ENCODE data around the gene PJVK. TPM values are rescaled to one million over a fixed set of nuclear protein-coding genes. Genes with fewer than 3 reads are reported as not detected.

Gene PJVK
- total and polyA plus RNA-seq, 7 experiments from 2014 or later = 0.44 to 6.3 (median 3.1) TPM

GRCh38 chr2:178485356-178485755, 34.2 kb downstream of the PJVK start:
- no peak for ATAC-seq
- H3K4me3 ChIP-seq (ENCODE audit: low read length) = no peak overlapping the region
- H3K4me3 Mint-ChIP-seq = no peak overlapping the region
- ChIA-PET CTCF (no interaction called here), POLR2A (no interaction called here)
- no peaks in the 10 kb centered on the region for H3K9me3 Mint-ChIP-seq
- peak overlapping the region in 1 of 9 donors; percentile 18 for H3K27ac Mint-ChIP-seq
- no peaks in the 10 kb centered on the region for H3K27me3 Mint-ChIP-seq
- DNase-seq = no peak
- peaks cover 46 to 74% (median 69%) of the 10 kb centered on the region in 7 donors for H3K4me1 Mint-ChIP-seq
- peaks cover 12 to 18% of the 10 kb centered on the region in 2 donors for H3K4me1 ChIP-seq (ENCODE audit: control insufficient read depth in 2 of 2, insufficient read depth in 2 of 2, low read length in 2 of 2)
- H3K36me3 ChIP-seq (ENCODE audit: control insufficient read depth in 2 of 3, insufficient read depth in 3 of 3, low read length in 3 of 3) = peaks cover 0 to 10% (median 0%) of the 10 kb centered on the region in 3 experiments
- no peak overlapping the region for H3K27ac ChIP-seq (ENCODE audit: low read depth, low read length)
- no peaks in the 10 kb centered on the region for H3K27me3 ChIP-seq (ENCODE audit: control insufficient read depth in 2 of 2, insufficient read depth in 2 of 2, low read length in 2 of 2)
- intact Hi-C loops (cut with micrococcal nuclease) = no loop called here
- peaks cover 17 to 40% (median 32%) of the 10 kb centered on the region in 5 donors for H3K36me3 Mint-ChIP-seq
- H3K9me3 ChIP-seq (ENCODE audit: control insufficient read depth in 2 of 3, low read length in 3 of 3) = no peaks in the 10 kb centered on the region

DNA sequence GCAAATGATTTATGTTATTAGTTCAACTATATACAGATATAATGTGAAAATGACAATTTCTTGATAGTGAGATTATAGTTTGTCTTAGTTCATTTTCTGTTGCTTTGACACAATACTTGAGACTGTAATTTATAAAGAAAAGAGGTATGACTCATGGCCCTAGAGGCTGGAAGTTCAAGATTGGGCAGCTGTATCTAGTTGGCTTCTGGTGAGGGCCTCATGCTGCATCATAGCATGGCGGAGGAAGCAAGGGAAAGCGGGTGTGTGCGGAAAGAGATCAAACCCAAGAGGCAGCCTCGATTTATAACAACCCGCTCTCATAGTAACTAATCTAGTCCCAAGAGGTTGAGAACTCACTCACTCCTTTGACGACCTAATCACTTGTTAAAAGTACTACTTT, 40.4 kb downstream of the PJVK start:
- no peaks in the 10 kb centered on the region for H3K9me3 Mint-ChIP-seq
- POLR2A ChIA-PET = interaction anchor here (1.2 kb wide), 1 partner anchor 32 kb away, joined by 3 read pairs; no protein-coding TSS in a partner anchor
- Histone ChIP-seq H3K27ac (ENCODE audit: low read depth, low read length) (no peak overlapping the region), H3K27me3 (ENCODE audit: control insufficient read depth in 2 of 2, insufficient read depth in 2 of 2, low read length in 2 of 2) (no peaks in the 10 kb centered on the region), H3K9me3 (ENCODE audit: control insufficient read depth in 2 of 3, low read length in 3 of 3) (no peaks in the 10 kb centered on the region), H3K4me3 (ENCODE audit: low read length) (no peak overlapping the region), H3K36me3 (ENCODE audit: control insufficient read depth in 2 of 3, insufficient read depth in 3 of 3, low read length in 3 of 3) (peaks cover 17 to 49% (median 18%) of the 10 kb centered on the region in 3 experiments), H3K4me1 (ENCODE audit: control insufficient read depth in 2 of 2, insufficient read depth in 2 of 2, low read length in 2 of 2) (no peaks in the 10 kb centered on the region)
- DNase-seq = no peak
- H3K36me3 Mint-ChIP-seq = peaks cover 20 to 71% (median 48%) of the 10 kb centered on the region in 5 donors
- intact Hi-C loops (cut with micrococcal nuclease) = no loop called here
- no peaks in the 10 kb centered on the region for H3K27me3 Mint-ChIP-seq
- ATAC-seq = no peak
- CTCF ChIA-PET = interaction anchor here (0.7 kb wide), 1 partner anchor 9 kb away, joined by 3 read pairs; no protein-coding TSS in a partner anchor
- peak overlapping the region in 1 of 9 donors; percentile 51 for H3K27ac Mint-ChIP-seq
- H3K4me3 Mint-ChIP-seq = no peak overlapping the region
- peaks cover 18 to 36% (median 23%) of the 10 kb centered on the region in 7 donors for H3K4me1 Mint-ChIP-seq

DNA sequence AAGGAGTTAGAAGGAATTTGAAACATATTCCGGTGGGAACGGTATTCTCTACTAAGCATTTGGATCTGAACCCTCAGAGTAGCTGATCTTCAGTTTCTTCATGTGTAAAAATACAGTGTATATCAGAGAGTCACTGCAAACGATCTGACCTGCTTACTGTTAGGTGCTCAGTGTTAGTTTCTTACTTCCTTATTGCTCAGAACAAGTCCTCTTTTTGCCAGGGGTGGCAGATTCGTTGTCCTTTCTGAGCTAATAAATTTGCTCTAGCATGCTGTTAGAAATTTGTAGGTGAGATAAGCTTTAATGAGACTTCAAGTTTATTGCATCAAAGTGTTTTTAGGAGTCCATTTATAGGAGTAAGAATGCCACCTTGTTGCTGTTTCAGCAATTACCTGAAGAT, 44.9 kb downstream of the PJVK start:
- DNase-seq (no peak), ATAC-seq (no peak)
- Histone ChIP-seq H3K27me3 (ENCODE audit: control insufficient read depth in 2 of 2, insufficient read depth in 2 of 2, low read length in 2 of 2) (no peaks in the 10 kb centered on the region), H3K27ac (ENCODE audit: low read depth, low read length) (no peak overlapping the region), H3K36me3 (ENCODE audit: control insufficient read depth in 2 of 3, insufficient read depth in 3 of 3, low read length in 3 of 3) (peaks cover 25 to 59% (median 27%) of the 10 kb centered on the region in 3 experiments), H3K9me3 (ENCODE audit: control insufficient read depth in 2 of 3, low read length in 3 of 3) (no peaks in the 10 kb centered on the region), H3K4me3 (ENCODE audit: low read length) (no peak overlapping the region), H3K4me1 (ENCODE audit: control insufficient read depth in 2 of 2, insufficient read depth in 2 of 2, low read length in 2 of 2) (no peaks in the 10 kb centered on the region)
- Mint-ChIP-seq H3K4me1 (peaks cover 0 to 14% (median 0%) of the 10 kb centered on the region in 7 donors), H3K9me3 (no peaks in the 10 kb centered on the region), H3K27ac (no peak overlapping the region), H3K27me3 (no peaks in the 10 kb centered on the region), H3K36me3 (peaks cover 19 to 53% (median 37%) of the 10 kb centered on the region in 5 donors), H3K4me3 (no peak overlapping the region)
- CTCF ChIA-PET = interaction anchor here (1.1 kb wide), 1 partner anchor 30 kb away, joined by 4 read pairs; no protein-coding TSS in a partner anchor
- POLR2A ChIA-PET = no interaction called here
- intact Hi-C loops (cut with micrococcal nuclease) = loop anchor here in 1 of 2 donors (1.0 kb wide), 1 partner anchor 99 kb away; no protein-coding TSS in a partner anchor

- Mint-ChIP-seq H3K27ac (no peak overlapping the region), H3K4me3 (no peak overlapping the region), H3K4me1 (peaks cover 0 to 12% (median 0%) of the 10 kb centered on the region in 7 donors), H3K36me3 (peaks cover 27 to 55% (median 34%) of the 10 kb centered on the region in 5 donors), H3K9me3 (no peaks in the 10 kb centered on the region), H3K27me3 (no peaks in the 10 kb centered on the region)
- Histone ChIP-seq H3K9me3 (ENCODE audit: control insufficient read depth in 2 of 3, low read length in 3 of 3) (no peaks in the 10 kb centered on the region), H3K4me1 (ENCODE audit: control insufficient read depth in 2 of 2, insufficient read depth in 2 of 2, low read length in 2 of 2) (no peaks in the 10 kb centered on the region), H3K27ac (ENCODE audit: low read depth, low read length) (no peak overlapping the region), H3K36me3 (ENCODE audit: control insufficient read depth in 2 of 3, insufficient read depth in 3 of 3, low read length in 3 of 3) (peaks cover 27 to 67% (median 38%) of the 10 kb centered on the region in 3 experiments), H3K4me3 (ENCODE audit: low read length) (no peak overlapping the region), H3K27me3 (ENCODE audit: control insufficient read depth in 2 of 2, insufficient read depth in 2 of 2, low read length in 2 of 2) (no peaks in the 10 kb centered on the region)
- ATAC-seq (no peak), DNase-seq (no peak)
- ChIA-PET POLR2A (no interaction called here), CTCF (no interaction called here)
- intact Hi-C loops (cut with micrococcal nuclease) = no loop called here
Measured at GRCh38 chr2:178498137-178498536, 47.0 kb downstream of the PJVK start.

- Mint-ChIP-seq H3K9me3 (no peaks in the 10 kb centered on the region), H3K4me3 (no peak overlapping the region), H3K27ac (no peak overlapping the region), H3K36me3 (peaks cover 27 to 53% (median 29%) of the 10 kb centered on the region in 5 donors), H3K27me3 (no peaks in the 10 kb centered on the region), H3K4me1 (peaks cover 0 to 12% (median 0%) of the 10 kb centered on the region in 7 donors)
- ATAC-seq (no peak), DNase-seq (no peak)
- POLR2A ChIA-PET = no interaction called here
- H3K27me3 ChIP-seq (ENCODE audit: control insufficient read depth in 2 of 2, insufficient read depth in 2 of 2, low read length in 2 of 2) = no peaks in the 10 kb centered on the region
- no peak overlapping the region for H3K27ac ChIP-seq (ENCODE audit: low read depth, low read length)
- H3K36me3 ChIP-seq (ENCODE audit: control insufficient read depth in 2 of 3, insufficient read depth in 3 of 3, low read length in 3 of 3) = peaks cover 25 to 57% (median 32%) of the 10 kb centered on the region in 3 experiments
- H3K4me3 ChIP-seq (ENCODE audit: low read length) = no peak overlapping the region
- intact Hi-C loops (cut with micrococcal nuclease) = no loop called here
- H3K4me1 ChIP-seq (ENCODE audit: control insufficient read depth in 2 of 2, insufficient read depth in 2 of 2, low read length in 2 of 2) = no peaks in the 10 kb centered on the region
- CTCF ChIA-PET = no interaction called here
- no peaks in the 10 kb centered on the region for H3K9me3 ChIP-seq (ENCODE audit: control insufficient read depth in 2 of 3, low read length in 3 of 3)
Measured at GRCh38 chr2:178499640-178500039, 48.5 kb downstream of the PJVK start.

DNA sequence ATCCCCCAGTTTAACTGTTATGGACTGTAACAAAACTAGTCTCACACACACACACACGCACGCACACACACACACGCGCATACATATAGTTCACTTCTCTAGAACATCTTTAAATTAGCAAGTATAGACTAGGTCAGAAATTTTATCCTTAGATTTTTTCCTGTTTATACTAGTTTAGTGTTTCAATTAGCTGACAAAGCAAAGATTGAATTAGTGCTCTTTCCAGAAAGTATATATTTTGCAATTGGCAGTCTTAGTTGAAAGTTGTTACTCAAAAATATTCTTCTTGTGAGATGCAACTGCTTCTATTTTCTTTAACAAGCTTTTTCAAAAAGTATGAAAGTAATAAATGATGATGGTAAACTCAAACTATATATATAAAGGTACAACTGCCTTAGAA, 51.6 kb downstream of the PJVK start:
- ATAC-seq (no peak), DNase-seq (no peak)

DNA sequence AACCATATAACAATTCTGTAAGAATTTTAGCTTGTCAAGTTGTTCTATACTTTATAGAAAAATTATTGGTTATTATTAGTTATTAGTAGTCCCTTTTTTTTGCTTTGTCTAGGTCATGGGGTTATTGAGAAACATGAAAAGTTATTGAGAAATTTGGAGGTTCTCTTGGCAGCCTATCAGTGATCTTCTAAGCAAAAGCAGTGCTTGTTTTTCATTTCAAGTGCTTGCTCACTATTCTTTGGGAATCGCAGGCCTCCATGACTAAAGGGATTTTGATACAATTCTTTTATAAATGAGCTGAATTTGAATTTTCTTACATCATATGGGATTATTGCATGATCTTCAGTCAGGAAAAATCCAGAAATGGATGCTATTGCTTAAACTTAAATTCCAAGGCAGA, 54.9 kb downstream of the PJVK start:
- peaks cover 7 to 31% (median 11%) of the 10 kb centered on the region in 5 donors for H3K36me3 Mint-ChIP-seq
- Histone ChIP-seq H3K27me3 (ENCODE audit: control insufficient read depth in 2 of 2, insufficient read depth in 2 of 2, low read length in 2 of 2) (no peaks in the 10 kb centered on the region), H3K9me3 (ENCODE audit: control insufficient read depth in 2 of 3, low read length in 3 of 3) (no peaks in the 10 kb centered on the region), H3K36me3 (ENCODE audit: control insufficient read depth in 2 of 3, insufficient read depth in 3 of 3, low read length in 3 of 3) (peaks cover 11 to 24% (median 12%) of the 10 kb centered on the region in 3 experiments), H3K27ac (ENCODE audit: low read depth, low read length) (no peak overlapping the region), H3K4me1 (ENCODE audit: control insufficient read depth in 2 of 2, insufficient read depth in 2 of 2, low read length in 2 of 2) (no peaks in the 10 kb centered on the region), H3K4me3 (ENCODE audit: low read length) (no peak overlapping the region)
- no peaks in the 10 kb centered on the region for H3K9me3 Mint-ChIP-seq
- no peak overlapping the region for H3K4me3 Mint-ChIP-seq
- DNase-seq (no peak), ATAC-seq (no peak)
- no peaks in the 10 kb centered on the region for H3K27me3 Mint-ChIP-seq
- intact Hi-C loops (cut with micrococcal nuclease) = loop anchor here in 1 of 2 donors (2.0 kb wide), 1 partner anchor 25 kb away; the partner anchor contains the start of gene PLEKHA3
- no peak overlapping the region for H3K27ac Mint-ChIP-seq
- H3K4me1 Mint-ChIP-seq = peaks cover 0 to 18% (median 0%) of the 10 kb centered on the region in 7 donors
- POLR2A ChIA-PET = no interaction called here
- CTCF ChIA-PET = no interaction called here

More for the DNA sequence above, 51.6 kb downstream of the PJVK start:
- intact Hi-C loops (cut with micrococcal nuclease) = no loop called here
- Histone ChIP-seq H3K27ac (ENCODE audit: low read depth, low read length) (no peak overlapping the region), H3K9me3 (ENCODE audit: control insufficient read depth in 2 of 3, low read length in 3 of 3) (no peaks in the 10 kb centered on the region), H3K4me3 (ENCODE audit: low read length) (no peak overlapping the region), H3K36me3 (ENCODE audit: control insufficient read depth in 2 of 3, insufficient read depth in 3 of 3, low read length in 3 of 3) (peaks cover 20 to 44% (median 21%) of the 10 kb centered on the region in 3 experiments), H3K4me1 (ENCODE audit: control insufficient read depth in 2 of 2, insufficient read depth in 2 of 2, low read length in 2 of 2) (no peaks in the 10 kb centered on the region), H3K27me3 (ENCODE audit: control insufficient read depth in 2 of 2, insufficient read depth in 2 of 2, low read length in 2 of 2) (no peaks in the 10 kb centered on the region)
- Mint-ChIP-seq H3K36me3 (peaks cover 14 to 40% (median 22%) of the 10 kb centered on the region in 5 donors), H3K27me3 (no peaks in the 10 kb centered on the region), H3K9me3 (no peaks in the 10 kb centered on the region), H3K4me1 (peaks cover 0 to 9% (median 0%) of the 10 kb centered on the region in 7 donors), H3K27ac (peak overlapping the region in 1 of 9 donors; percentile 36), H3K4me3 (no peak overlapping the region)
- CTCF ChIA-PET = no interaction called here
- POLR2A ChIA-PET = no interaction called here
